ENCODE measurements around the gene ANKRD40. TPM values are rescaled to one million over a fixed set of nuclear protein-coding genes. Genes with fewer than 3 reads are reported as not detected.

Gene ANKRD40
- total and polyA plus RNA-seq, 10 of the 15 experiments (the other 5 are each of a cell fraction or from before 2014, with no cell fraction given) = 5.9 to 21.7 (median 14.8) TPM

GRCh38 chr17:50677851-50678375 lies 29.8 kb downstream of the ANKRD40 start:
- intact Hi-C loops (cut with micrococcal nuclease; ENCODE audit: unreplicated experiment) (no loop called here), in situ Hi-C loops (cut with MboI) (no loop called here)
- Histone ChIP-seq H3K4me1 (ENCODE audit: control insufficient read depth, insufficient read depth, low read length) (no peaks in the 10 kb centered on the region), H2AFZ (ENCODE audit: control insufficient read depth, low read depth, low read length) (no peak overlapping the region), H4K20me1 (ENCODE audit: control insufficient read depth, insufficient read depth) (no peaks in the 10 kb centered on the region), H3K4me3 (no peak overlapping the region), H3K4me2 (ENCODE audit: control insufficient read depth, insufficient read depth) (no peak overlapping the region), H3K27me3 (replicated peaks in 1 of 2; ENCODE audit: control insufficient read depth in 2 of 2, insufficient read depth in 2 of 2, low read length in 1 of 2) (no peaks in the 10 kb centered on the region; a peak in 1 of 4 replicates), H3K9ac (ENCODE audit: control insufficient read depth, insufficient read depth, low read length) (no peak overlapping the region), H3K27ac (ENCODE audit: control insufficient read depth, insufficient read depth) (no peak overlapping the region), H3K79me2 (ENCODE audit: control insufficient read depth, insufficient read depth, low read length) (no peaks in the 10 kb centered on the region), H3K36me3 (ENCODE audit: control insufficient read depth in 2 of 2, insufficient read depth in 2 of 2, low read length in 1 of 2) (no peaks in the 10 kb centered on the region), H3K9me3 (replicated peaks; ENCODE audit: control insufficient read depth, insufficient read depth, low read length) (no peaks in the 10 kb centered on the region)
- RAD21 ChIA-PET (ENCODE audit: unreplicated experiment) = no interaction called here
- DNase-seq (ENCODE audit: low read depth, low spot score) (no peak), FAIRE-seq (no peak), ATAC-seq (no peak)
- WGBS (ENCODE audit: insufficient coverage, insufficient replicate concordance, low lambda C conversion rate, missing lambda C conversion rate) = 48% methylated on average over 12 of the region's 12 CpGs
- no peak for TF ChIP-seq CREB1 (IDR thresholded peaks at IDR 0.05; ENCODE audit: low read depth)
- no peak for TF ChIP-seq HDAC6 (IDR thresholded peaks at IDR 0.05; ENCODE audit: unreplicated experiment)
- no peak for TF ChIP-seq ZNF207 (IDR thresholded peaks at IDR 0.05; ENCODE audit: borderline replicate concordance)
- no peak for TF ChIP-seq SREBF1 (IDR thresholded peaks at IDR 0.05; ENCODE audit: low read length)
- TF ChIP-seq RUNX3 (IDR thresholded peaks at IDR 0.05; ENCODE audit: low read length) = no peak
- no peak for TF ChIP-seq IRF3 (IDR thresholded peaks at IDR 0.05)
- no peak for TF ChIP-seq STAT1 (conservative IDR thresholded peaks at IDR 0.05)
- TF ChIP-seq ZNF687 (IDR thresholded peaks at IDR 0.05) = no peak
- TF ChIP-seq FOS (IDR thresholded peaks at IDR 0.05; ENCODE audit: borderline replicate concordance, extremely low read depth, insufficient read length) = no peak
- no peak for TF ChIP-seq ATF7 (IDR thresholded peaks at IDR 0.05; ENCODE audit: low read depth)
- TF ChIP-seq SMAD1 (IDR thresholded peaks at IDR 0.05; ENCODE audit: low read depth, partially characterized antibody) = no peak
- no peak for TF ChIP-seq EED (IDR thresholded peaks at IDR 0.05; ENCODE audit: low read depth)
- TF ChIP-seq TCF12 (IDR thresholded peaks at IDR 0.05; ENCODE audit: low read depth, low read length) = no peak
- TF ChIP-seq RAD51 (IDR thresholded peaks at IDR 0.05) = no peak
- no peak for TF ChIP-seq MTA2 (IDR thresholded peaks at IDR 0.05; ENCODE audit: low read depth)
- TF ChIP-seq NR2C2 (IDR thresholded peaks at IDR 0.05; ENCODE audit: borderline replicate concordance, control insufficient read depth, insufficient read length, low read depth) = no peak
- CTCF ChIA-PET = no interaction called here
- SMC1A ChIA-PET (ENCODE audit: uncharacterized antibody, unreplicated experiment) = no interaction called here
- BruUV-seq (replicated peaks) = no TSS peak
- POLR2A ChIA-PET = no interaction called here
